HG03135 (cell line): ENCODE measurements around the gene PPP2R5C.
"Not testable (repeated sequence)": the region's sequence is repeated elsewhere in the genome, so short reads cannot be mapped to it uniquely, and the experiment has no call there.

Experiments
- ATAC-seq: cut with Tn5 transposase; IDR thresholded peaks from one replicate; pipeline ENCODE4 v1.9.1; 2021; ENCODE audit warnings: mild to moderate bottlenecking, moderate library complexity; ENCODE audit not compliant: unreplicated experiment

PPP2R5C gene

GRCh38 chr14:101761032-101761880, at the start of gene PPP2R5C:
Gene PPP2R5C, plus strand, starts transcription at chr14:101761709. Its CDS starts 185 bp downstream, at chr14:101761894.
- ATAC-seq: peak; percentile 55

GRCh38 chr14:101711857-101712233, 49.7 kb upstream of the PPP2R5C start:
- not testable (repeated sequence) for ATAC-seq

GRCh38 chr14:101712341-101712740, 49.2 kb upstream of the PPP2R5C start:
- not testable (repeated sequence) for ATAC-seq

- not testable (repeated sequence) for ATAC-seq
Observed at GRCh38 chr14:101713091-101713490, 48.4 kb upstream of the PPP2R5C start.

GRCh38 chr14:101713621-101714349, 47.7 kb upstream of the PPP2R5C start:
- ATAC-seq: no peak

GRCh38 chr14:101714394-101714793, 47.1 kb upstream of the PPP2R5C start:
- ATAC-seq: no peak

- ATAC-seq: no peak
Observed at GRCh38 chr14:101715210-101716076, 46.1 kb upstream of the PPP2R5C start.

GRCh38 chr14:101716077-101716950, 45.2 kb upstream of the PPP2R5C start:
- ATAC-seq: no peak

GRCh38 chr14:101716956-101717662, 44.4 kb upstream of the PPP2R5C start:
- no peak for ATAC-seq

GRCh38 chr14:101717663-101718490, 43.6 kb upstream of the PPP2R5C start:
- no peak for ATAC-seq

- ATAC-seq: no peak
Observed at GRCh38 chr14:101719045-101719645, 42.4 kb upstream of the PPP2R5C start.

- ATAC-seq: no peak
Observed at GRCh38 chr14:101719708-101720107, 41.8 kb upstream of the PPP2R5C start.

GRCh38 chr14:101721111-101721510, 40.4 kb upstream of the PPP2R5C start:
- ATAC-seq: no peak

- ATAC-seq: peak; percentile 58
Observed at GRCh38 chr14:101721951-101722661, 39.4 kb upstream of the PPP2R5C start.

GRCh38 chr14:101723061-101723595, 38.4 kb upstream of the PPP2R5C start:
- no peak for ATAC-seq

- ATAC-seq: not testable (repeated sequence)
Observed at GRCh38 chr14:101725652-101726051, 35.9 kb upstream of the PPP2R5C start.

- ATAC-seq: no peak
Observed at GRCh38 chr14:101726295-101726953, 35.1 kb upstream of the PPP2R5C start.
